D721Med (cell line): ENCODE measurements around the gene TYMP.

Experiments
- DNase-seq: peaks from one replicate; pipeline ENCODE4 v3.0.0; 2011; ENCODE audit warnings: low spot score; ENCODE audit not compliant: insufficient read length
- FAIRE-seq: peaks from 2 replicates; lab custom pipeline; 2011; peaks lifted over from hg19 to GRCh38; lab: Jason Lieb, UNC
- TF ChIP-seq, protein P1 (sequence below): IDR thresholded peaks from 2 replicates; pipeline ENCODE4 v1.5.1; 2012; ENCODE audit warnings: mild to moderate bottlenecking, control low read depth; ENCODE audit not compliant: insufficient read depth; ENCODE audit errors: missing control alignments

The TYMP gene

DNA sequence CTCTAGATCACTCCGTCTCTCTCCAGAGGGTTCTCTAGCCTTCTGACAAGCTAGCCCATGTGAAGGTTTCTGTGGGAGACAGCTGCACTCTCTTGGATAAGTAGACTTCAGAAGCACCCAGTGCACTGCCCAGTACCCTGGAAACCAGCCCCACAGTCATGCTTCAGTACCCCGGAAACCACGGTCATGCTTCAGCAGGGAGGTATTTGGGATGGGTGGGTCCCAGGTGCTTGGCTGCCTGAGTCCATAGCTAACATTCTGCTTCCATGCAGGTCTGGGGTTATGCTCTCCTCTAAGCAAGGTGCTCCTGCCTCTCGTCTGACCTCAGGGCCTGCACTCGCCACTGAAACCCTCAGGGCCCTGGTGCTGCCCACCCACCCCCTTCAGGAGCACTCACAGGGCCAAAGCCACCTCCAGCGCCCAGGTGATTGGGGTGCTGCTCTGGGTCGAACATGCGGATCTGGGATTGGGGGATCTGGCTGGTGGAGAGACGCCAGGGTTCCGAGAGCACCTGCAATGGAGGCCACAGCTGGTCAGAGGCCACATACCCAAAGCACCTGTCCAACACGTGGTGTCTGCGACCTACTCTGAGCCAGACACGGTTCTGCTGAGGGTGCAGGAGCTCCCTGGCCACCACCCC is 40.2 kb upstream of the TYMP start:
- DNase-seq (no peak), FAIRE-seq (no peak)
- TF ChIP-seq, protein P1, sequence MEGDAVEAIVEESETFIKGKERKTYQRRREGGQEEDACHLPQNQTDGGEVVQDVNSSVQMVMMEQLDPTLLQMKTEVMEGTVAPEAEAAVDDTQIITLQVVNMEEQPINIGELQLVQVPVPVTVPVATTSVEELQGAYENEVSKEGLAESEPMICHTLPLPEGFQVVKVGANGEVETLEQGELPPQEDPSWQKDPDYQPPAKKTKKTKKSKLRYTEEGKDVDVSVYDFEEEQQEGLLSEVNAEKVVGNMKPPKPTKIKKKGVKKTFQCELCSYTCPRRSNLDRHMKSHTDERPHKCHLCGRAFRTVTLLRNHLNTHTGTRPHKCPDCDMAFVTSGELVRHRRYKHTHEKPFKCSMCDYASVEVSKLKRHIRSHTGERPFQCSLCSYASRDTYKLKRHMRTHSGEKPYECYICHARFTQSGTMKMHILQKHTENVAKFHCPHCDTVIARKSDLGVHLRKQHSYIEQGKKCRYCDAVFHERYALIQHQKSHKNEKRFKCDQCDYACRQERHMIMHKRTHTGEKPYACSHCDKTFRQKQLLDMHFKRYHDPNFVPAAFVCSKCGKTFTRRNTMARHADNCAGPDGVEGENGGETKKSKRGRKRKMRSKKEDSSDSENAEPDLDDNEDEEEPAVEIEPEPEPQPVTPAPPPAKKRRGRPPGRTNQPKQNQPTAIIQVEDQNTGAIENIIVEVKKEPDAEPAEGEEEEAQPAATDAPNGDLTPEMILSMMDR, result no peak

DNA sequence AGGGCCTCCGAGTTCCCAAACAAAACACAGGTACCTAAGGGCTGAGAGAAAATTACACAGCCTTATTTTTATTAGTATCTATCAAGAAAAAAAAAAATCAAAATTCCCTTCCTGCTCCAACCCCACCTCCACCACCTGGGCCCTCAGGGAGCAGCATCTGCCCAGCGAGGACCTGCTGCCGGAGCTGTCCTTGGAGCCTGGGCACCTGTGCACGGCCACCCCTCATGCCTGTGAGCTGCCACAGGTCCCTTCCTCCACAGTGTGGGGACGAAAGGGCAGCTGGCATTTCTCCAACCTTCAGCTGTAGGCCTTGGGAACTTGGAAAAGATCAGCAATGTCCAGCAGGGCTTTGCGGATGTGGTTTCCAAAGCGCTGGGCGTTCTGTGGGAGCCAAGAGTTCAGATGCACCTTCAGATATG is 39.2 kb upstream of the TYMP start:
- DNase-seq (no peak), FAIRE-seq (no peak)
- TF ChIP-seq, protein P1, result no peak

DNA sequence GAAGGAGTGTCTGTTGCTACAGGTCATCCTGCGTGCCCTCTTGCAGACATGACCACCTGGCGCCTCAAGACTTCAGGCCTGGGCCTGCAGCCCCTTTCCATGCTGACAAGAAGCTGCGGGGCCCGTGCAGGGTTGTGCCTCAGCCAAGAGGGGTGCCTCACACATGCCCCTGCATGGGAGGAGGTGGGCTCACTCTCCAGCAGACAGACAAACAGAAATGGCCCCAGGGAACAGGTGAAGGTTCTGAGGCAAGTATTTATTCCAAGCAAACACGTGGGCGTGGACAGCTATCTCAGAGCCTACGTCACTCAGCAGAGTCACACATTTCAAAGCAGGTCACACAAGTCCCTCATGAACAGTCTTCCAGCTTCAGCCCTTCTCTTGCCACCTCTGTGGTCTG is 38.8 kb upstream of the TYMP start:
- FAIRE-seq, result no peak
- TF ChIP-seq, protein P1, result no peak
- DNase-seq, result no peak

DNA sequence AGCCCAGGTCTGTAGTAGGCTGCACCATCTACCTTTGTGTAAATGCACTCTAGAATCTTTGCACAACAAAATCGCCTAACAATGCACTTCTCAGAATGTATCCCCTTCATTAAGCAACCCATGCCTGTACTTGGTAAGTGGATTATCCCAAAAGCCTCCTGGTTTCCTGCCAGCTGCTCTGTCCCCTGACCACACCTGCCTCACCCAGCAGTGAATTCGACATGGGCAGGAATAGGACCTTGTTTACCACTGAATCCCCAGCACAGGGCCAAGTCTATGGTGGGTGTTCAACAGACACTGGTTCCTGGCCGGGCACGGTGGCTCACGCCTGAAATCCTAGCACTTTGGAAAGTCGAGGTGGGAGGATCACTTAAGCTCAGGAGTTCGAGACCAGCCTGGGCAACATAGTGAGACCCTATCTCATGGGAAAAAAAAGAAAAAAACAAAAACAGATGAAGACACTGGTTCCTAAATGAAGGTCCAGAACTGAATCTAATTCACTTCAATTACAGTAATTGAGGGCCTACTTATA is 38.0 kb upstream of the TYMP start:
- no peak for FAIRE-seq
- TF ChIP-seq, protein P1, result no peak
- DNase-seq, result no peak

DNA sequence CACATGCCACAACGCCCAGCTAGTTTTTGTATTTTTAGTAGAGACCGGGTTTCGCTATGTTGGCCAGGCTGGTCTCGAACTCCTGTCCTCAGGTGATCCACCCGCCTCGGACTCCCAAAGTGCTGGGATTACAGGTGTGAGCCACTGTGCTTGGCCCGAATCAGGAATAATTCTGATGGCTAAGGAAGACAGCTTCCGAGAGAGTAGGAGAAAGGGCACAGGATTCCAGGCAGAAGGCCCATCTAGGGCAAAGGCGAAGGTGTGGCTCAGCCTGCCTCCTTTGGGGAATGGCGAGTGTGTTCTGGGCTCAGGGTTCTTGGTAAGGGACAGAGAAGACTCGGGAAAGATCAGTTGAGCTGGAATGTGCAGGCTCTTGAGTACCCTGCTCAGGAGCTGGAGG is 34.5 kb upstream of the TYMP start:
- DNase-seq (no peak), FAIRE-seq (no peak)
- TF ChIP-seq, protein P1, result no peak

DNA sequence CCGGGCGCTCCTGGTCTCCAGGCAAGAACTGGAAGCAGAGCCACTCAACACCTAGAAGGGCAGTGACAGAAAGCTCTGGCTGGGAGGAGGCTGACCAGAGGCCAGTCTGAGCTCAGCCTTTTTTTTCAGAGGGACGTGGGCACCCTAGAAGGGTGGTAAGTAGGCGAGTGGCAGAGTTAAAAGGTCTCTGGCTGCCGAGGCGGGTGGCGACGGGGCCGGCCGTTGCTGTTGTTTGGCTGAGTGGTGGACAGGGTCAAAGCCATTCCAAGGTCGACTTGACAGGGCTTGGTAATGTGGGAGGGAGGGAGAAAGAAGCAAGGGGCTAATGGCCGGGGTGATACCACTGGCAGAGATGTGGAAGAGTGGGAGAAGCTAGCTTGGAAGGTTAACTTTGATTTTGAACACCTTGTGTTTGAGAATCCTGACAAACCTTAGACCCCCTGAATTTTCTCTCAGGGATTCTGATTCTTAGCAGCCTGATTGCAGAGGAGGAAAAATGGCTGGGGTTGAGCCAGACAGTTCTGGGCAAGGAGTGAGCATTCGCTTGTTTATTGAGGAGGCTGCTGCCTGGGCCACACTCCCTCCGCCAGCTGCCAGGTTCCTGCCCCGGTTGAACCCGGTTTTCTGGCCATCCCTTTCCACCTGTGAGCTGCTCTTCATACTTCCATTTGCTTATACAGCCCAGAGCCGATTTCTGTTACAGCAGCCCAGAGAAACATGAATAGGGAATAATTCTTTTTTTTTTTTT is 33.8 kb upstream of the TYMP start:
- TF ChIP-seq, protein P1, result no peak
- DNase-seq, result no peak
- FAIRE-seq, result no peak
